Epithelial cell of prostate (primary cell): ENCODE results near the gene NPM1.
A peak's percentile ranks its signal among the peaks of the same experiment; 100 is the strongest.
"Not testable (repeated sequence)": the region's sequence is repeated elsewhere in the genome, so short reads cannot be mapped to it uniquely, and the experiment has no call there.

Experiments
- DNase-seq: peaks from one replicate; pipeline ENCODE4 v3.0.0-alpha.2; 2011; ENCODE audit warnings: low read depth, low spot score
- H3K27ac ChIP-seq: fragments of 450-650 bp; 2 replicates; pipeline ENCODE4 v1.5.1; 2017; ENCODE audit warnings: mild to moderate bottlenecking

Gene NPM1

GRCh38 chr5:171409164-171410136, 21.8 kb downstream of the NPM1 start:
- peak overlapping the region; percentile 62 for H3K27ac ChIP-seq
- no peak for DNase-seq

GRCh38 chr5:171410181-171410580, 22.5 kb downstream of the NPM1 start:
- DNase-seq: no peak
- H3K27ac ChIP-seq: peak overlapping the region; percentile 62

GRCh38 chr5:171412186-171412585, 24.5 kb downstream of the NPM1 start:
- no peak for DNase-seq
- H3K27ac ChIP-seq: no peak overlapping the region

- DNase-seq: no peak
- no peak overlapping the region for H3K27ac ChIP-seq
Observed at GRCh38 chr5:171413153-171413910, 25.7 kb downstream of the NPM1 start.

GRCh38 chr5:171413993-171414392, 26.3 kb downstream of the NPM1 start:
- not testable (repeated sequence) for H3K27ac ChIP-seq, DNase-seq

GRCh38 chr5:171415115-171415730, 27.6 kb downstream of the NPM1 start:
- H3K27ac ChIP-seq: no peak overlapping the region
- no peak for DNase-seq

- no peak overlapping the region for H3K27ac ChIP-seq
- no peak for DNase-seq
Observed at GRCh38 chr5:171416160-171417049, 28.8 kb downstream of the NPM1 start.

GRCh38 chr5:171418316-171418981, 30.8 kb downstream of the NPM1 start:
- peak; percentile 36 for DNase-seq
- H3K27ac ChIP-seq: no peak overlapping the region

- H3K27ac ChIP-seq: no peak within 1 kb of the TSS
- DNase-seq: no peak
Observed at GRCh38 chr5:171418982-171419687, 31.5 kb downstream of the NPM1 start, which contains the start of gene FGF18. TSS of gene FGF18 (plus strand) at chr5:171419647. CDS start at chr5:171420200, 553 bp downstream.

- no peak for DNase-seq
- H3K27ac ChIP-seq: no peak overlapping the region
Observed at GRCh38 chr5:171419688-171420430, 32.2 kb downstream of the NPM1 start.

GRCh38 chr5:171420431-171421241, 33.0 kb downstream of the NPM1 start:
- H3K27ac ChIP-seq: no peak overlapping the region
- DNase-seq: peak; percentile 18

GRCh38 chr5:171421331-171422262, 33.9 kb downstream of the NPM1 start:
- H3K27ac ChIP-seq: no peak overlapping the region
- DNase-seq: no peak

GRCh38 chr5:171422495-171422894, 34.8 kb downstream of the NPM1 start:
- H3K27ac ChIP-seq: no peak overlapping the region
- DNase-seq: no peak

- H3K27ac ChIP-seq: no peak overlapping the region
- no peak for DNase-seq
Observed at GRCh38 chr5:171422902-171423663, 35.4 kb downstream of the NPM1 start.

- H3K27ac ChIP-seq: no peak overlapping the region
- DNase-seq: no peak
Observed at GRCh38 chr5:171424726-171425125, 37.1 kb downstream of the NPM1 start.
